RWPE1 (cell line): ENCODE results near the gene SH3RF3.

ENCODE experiments used
- CTCF ChIA-PET: fragments of 350-600 bp; sonication (Branson Sonifier 250); formaldehyde crosslinking; extraction: SDS; loops from one replicate; lab custom pipeline; 2021; lab: Yijun Ruan, JAX
- POLR2A ChIA-PET: fragments of 400-600 bp; formaldehyde crosslinking; extraction: SDS; loops from one replicate; lab custom pipeline; 2020; ENCODE audit warnings: antibody characterized with exemption; ENCODE audit not compliant: low non-redundant PET; lab: Yijun Ruan, JAX
- DNase-seq: peaks from one replicate; pipeline ENCODE4 v3.0.0; 2012; ENCODE audit warnings: low spot score
- H3K27ac ChIP-seq: fragments of 450-650 bp; 2 replicates; pipeline ENCODE4 v1.5.1; 2017
- CTCF ChIP-seq: fragments of 450-650 bp; conservative IDR thresholded peaks from 2 replicates; pipeline ENCODE4 v1.5.1; 2017; ENCODE audit warnings: low read depth, mild to moderate bottlenecking

SH3RF3 gene

GRCh38 chr2:109368798-109369197 is 239.8 kb downstream of the SH3RF3 start:
- DNase-seq, result no peak
- H3K27ac ChIP-seq, result no peak overlapping the region
- no peak for TF ChIP-seq CTCF
- ChIA-PET CTCF (no interaction called here), POLR2A (no interaction called here)

GRCh38 chr2:109369671-109370191 is 240.7 kb downstream of the SH3RF3 start:
- no peak for DNase-seq
- TF ChIP-seq CTCF, result no peak
- CTCF ChIA-PET, result interaction anchor here (0.7 kb wide), 1 partner anchor 11 kb away, joined by 4 read pairs; no protein-coding TSS in a partner anchor
- POLR2A ChIA-PET, result no interaction called here
- no peak overlapping the region for H3K27ac ChIP-seq

- CTCF ChIA-PET, result no interaction called here
- TF ChIP-seq CTCF, result no peak
- POLR2A ChIA-PET, result no interaction called here
- H3K27ac ChIP-seq, result no peak overlapping the region
- DNase-seq, result no peak
These were observed 241.5 kb downstream of the SH3RF3 start for GRCh38 chr2:109370399-109371035.

GRCh38 chr2:109371481-109372170 is 242.6 kb downstream of the SH3RF3 start:
- no peak for DNase-seq
- no peak for TF ChIP-seq CTCF
- no peak overlapping the region for H3K27ac ChIP-seq
- CTCF ChIA-PET, result no interaction called here
- POLR2A ChIA-PET, result no interaction called here

- no peak for TF ChIP-seq CTCF
- DNase-seq, result no peak
- CTCF ChIA-PET, result no interaction called here
- no peak overlapping the region for H3K27ac ChIP-seq
- POLR2A ChIA-PET, result no interaction called here
These were observed 243.2 kb downstream of the SH3RF3 start for GRCh38 chr2:109372171-109372568.

GRCh38 chr2:109372614-109373013 is 243.6 kb downstream of the SH3RF3 start:
- no peak for TF ChIP-seq CTCF
- no peak for DNase-seq
- no peak overlapping the region for H3K27ac ChIP-seq
- POLR2A ChIA-PET, result no interaction called here
- CTCF ChIA-PET, result no interaction called here
